Skeletal muscle tissue (tissue), 4 donors: ENCODE data around the gene IRS1. TPM values are rescaled to one million over a fixed set of nuclear protein-coding genes. Genes with fewer than 3 reads are reported as not detected.
"Not testable (repeated sequence)": the region's sequence is repeated elsewhere in the genome, so short reads cannot be mapped to it uniquely, and the experiment has no call there.

Source experiments
- H3K27ac ChIP-seq: one replicate; pipeline ENCODE4 v1.7.0; 2013; ENCODE audit warnings: mild to moderate bottlenecking, low read depth, low read length, inconsistent platforms
- H3K27me3 ChIP-seq, 3 donors: one replicate each; pipeline ENCODE4 v1.7.0; 2013; ENCODE audit warnings: low read length in 3 of 3; ENCODE audit not compliant: control insufficient read depth in 3 of 3, insufficient read depth in 3 of 3
- H3K36me3 ChIP-seq, 3 donors: one replicate each; pipeline ENCODE4 v1.7.0; 2013; ENCODE audit warnings: low read length in 3 of 3; ENCODE audit not compliant: control insufficient read depth in 3 of 3, insufficient read depth in 3 of 3
- H3K4me1 ChIP-seq, 3 donors: one replicate each; pipeline ENCODE4 v1.7.0; 2013; ENCODE audit warnings: low read length in 3 of 3, mild to moderate bottlenecking in 3 of 3; ENCODE audit not compliant: control insufficient read depth in 3 of 3, insufficient read depth in 3 of 3
- H3K4me3 ChIP-seq, 3 donors: one replicate each; pipeline ENCODE4 v1.7.0; 2013; ENCODE audit warnings: low read length in 3 of 3
- H3K9ac ChIP-seq, 3 donors: one replicate each; pipeline ENCODE4 v1.7.0; 2013; ENCODE audit warnings: low read length in 3 of 3, mild to moderate bottlenecking in 3 of 3, moderate library complexity in 2 of 3, low read depth in 1 of 3
- H3K9me3 ChIP-seq, 3 donors: one replicate each; pipeline ENCODE4 v1.7.0; 2013; ENCODE audit warnings: low read length in 3 of 3; ENCODE audit not compliant: control insufficient read depth in 3 of 3
- total RNA-seq: library from RNA; depleted of rRNA; stranded (reverse); fragments of >200 nt; gene quantifications from one replicate; pipeline ENCODE4 v1.2.3, GENCODE V29; 2014
- donor health status: Osteomylitis.

IRS1 gene
- total RNA-seq, 1 donor from 2014 or later, result 13.0 TPM

GRCh38 chr2:226837787-226838603 is 38.4 kb upstream of the IRS1 start:
- Histone ChIP-seq H3K9me3 (no peaks in the 10 kb centered on the region), H3K36me3 (peaks cover 0 to 3% (median 0%) of the 10 kb centered on the region in 3 donors), H3K27me3 (no peaks in the 10 kb centered on the region), H3K27ac (no peak overlapping the region), H3K4me3 (no peak overlapping the region), H3K4me1 (peaks cover 13 to 19% (median 15%) of the 10 kb centered on the region in 3 donors), H3K9ac (no peak overlapping the region)

GRCh38 chr2:226837334-226837733 is 37.7 kb upstream of the IRS1 start:
- Histone ChIP-seq H3K4me1 (peaks cover 13 to 19% (median 15%) of the 10 kb centered on the region in 3 donors), H3K36me3 (peaks cover 0 to 3% (median 0%) of the 10 kb centered on the region in 3 donors), H3K4me3 (no peak overlapping the region), H3K9ac (peak overlapping the region in 1 of 3 donors; percentile 91), H3K9me3 (no peaks in the 10 kb centered on the region), H3K27ac (no peak overlapping the region), H3K27me3 (no peaks in the 10 kb centered on the region)

- H3K4me3 ChIP-seq, result peak overlapping the region; percentile 91 to 93 (median 93)
- peaks cover 0 to 3% (median 0%) of the 10 kb centered on the region in 3 donors for H3K36me3 ChIP-seq
- H3K9me3 ChIP-seq, result no peaks in the 10 kb centered on the region
- peak overlapping the region; percentile 91 to 93 (median 91) for H3K9ac ChIP-seq
- H3K4me1 ChIP-seq, result peaks cover 13 to 19% (median 15%) of the 10 kb centered on the region in 3 donors
- peak overlapping the region; percentile 97 for H3K27ac ChIP-seq
- no peaks in the 10 kb centered on the region for H3K27me3 ChIP-seq
Observed at GRCh38 chr2:226836548-226836885, 36.9 kb upstream of the IRS1 start.

GRCh38 chr2:226835796-226836547 is 36.4 kb upstream of the IRS1 start, which contains the start of gene RHBDD1:
Gene RHBDD1 (plus strand): TSS chr2:226836054. CDS start chr2:226864694, 28,640 bp downstream.
- H3K9ac ChIP-seq, result peak within 1 kb of the TSS; percentile 91 to 93 (median 91)
- H3K27ac ChIP-seq, result peak within 1 kb of the TSS; percentile 97
- H3K4me3 ChIP-seq, result peak within 1 kb of the TSS; percentile 91 to 93 (median 93)
- peaks cover 0 to 3% (median 0%) of the 10 kb centered on the region in 3 donors for H3K36me3 ChIP-seq
- H3K4me1 ChIP-seq, result peaks cover 13 to 19% (median 15%) of the 10 kb centered on the region in 3 donors
- H3K27me3 ChIP-seq, result no peaks in the 10 kb centered on the region
- H3K9me3 ChIP-seq, result no peaks in the 10 kb centered on the region

- Histone ChIP-seq H3K9me3 (no peaks in the 10 kb centered on the region), H3K4me1 (peaks cover 13 to 19% (median 15%) of the 10 kb centered on the region in 3 donors), H3K9ac (peak overlapping the region; percentile 78 to 93 (median 91)), H3K27ac (peak overlapping the region; percentile 97), H3K36me3 (peaks cover 0 to 3% (median 0%) of the 10 kb centered on the region in 3 donors), H3K27me3 (no peaks in the 10 kb centered on the region), H3K4me3 (peak overlapping the region; percentile 91 to 93 (median 93))
Observed at GRCh38 chr2:226835420-226835795, 35.8 kb upstream of the IRS1 start.

- H3K27me3 ChIP-seq, H3K36me3 ChIP-seq, H3K27ac ChIP-seq, H3K9me3 ChIP-seq: not testable (repeated sequence)
- H3K4me3 ChIP-seq, result peak overlapping the region in 2 of 3 donors; percentile 93
- peak overlapping the region; percentile 78 to 93 (median 91) for H3K9ac ChIP-seq
- H3K4me1 ChIP-seq, result peaks cover 13 to 19% (median 15%) of the 10 kb centered on the region in 3 donors
Observed at GRCh38 chr2:226834880-226835279, 35.3 kb upstream of the IRS1 start.

GRCh38 chr2:226832061-226832460 is 32.4 kb upstream of the IRS1 start:
- Histone ChIP-seq H3K4me3 (no peak overlapping the region), H3K27ac (no peak overlapping the region), H3K4me1 (peaks cover 12 to 13% (median 13%) of the 10 kb centered on the region in 3 donors), H3K27me3 (no peaks in the 10 kb centered on the region), H3K36me3 (no peaks in the 10 kb centered on the region), H3K9ac (no peak overlapping the region), H3K9me3 (no peaks in the 10 kb centered on the region)

- no peaks in the 10 kb centered on the region for H3K36me3 ChIP-seq
- H3K27ac ChIP-seq, result no peak overlapping the region
- H3K9me3 ChIP-seq, result no peaks in the 10 kb centered on the region
- H3K9ac ChIP-seq, result no peak overlapping the region
- peaks cover 7 to 9% (median 7%) of the 10 kb centered on the region in 3 donors for H3K4me1 ChIP-seq
- no peak overlapping the region for H3K4me3 ChIP-seq
- H3K27me3 ChIP-seq, result no peaks in the 10 kb centered on the region
Observed at GRCh38 chr2:226831266-226831665, 31.6 kb upstream of the IRS1 start.

- H3K4me1 ChIP-seq, result peaks cover 0 to 3% (median under 1%) of the 10 kb centered on the region in 3 donors
- H3K9me3 ChIP-seq, result no peaks in the 10 kb centered on the region
- no peak overlapping the region for H3K4me3 ChIP-seq
- H3K27me3 ChIP-seq, result no peaks in the 10 kb centered on the region
- no peak overlapping the region for H3K9ac ChIP-seq
- H3K27ac ChIP-seq, result no peak overlapping the region
- H3K36me3 ChIP-seq, result no peaks in the 10 kb centered on the region
Observed at GRCh38 chr2:226829721-226830631, 30.4 kb upstream of the IRS1 start.
